NCI-H524 treated with DMSO at 0.1 percent for 48 hours (cell line): ENCODE results near the gene COX19.
"Not testable (repeated sequence)": the region's sequence is repeated elsewhere in the genome, so short reads cannot be mapped to it uniquely, and the experiment has no call there.

Experiments used
- DNase-seq: peaks from one replicate; lab custom pipeline; 2025; lab: John Stamatoyannopoulos, UW

Gene COX19

DNA sequence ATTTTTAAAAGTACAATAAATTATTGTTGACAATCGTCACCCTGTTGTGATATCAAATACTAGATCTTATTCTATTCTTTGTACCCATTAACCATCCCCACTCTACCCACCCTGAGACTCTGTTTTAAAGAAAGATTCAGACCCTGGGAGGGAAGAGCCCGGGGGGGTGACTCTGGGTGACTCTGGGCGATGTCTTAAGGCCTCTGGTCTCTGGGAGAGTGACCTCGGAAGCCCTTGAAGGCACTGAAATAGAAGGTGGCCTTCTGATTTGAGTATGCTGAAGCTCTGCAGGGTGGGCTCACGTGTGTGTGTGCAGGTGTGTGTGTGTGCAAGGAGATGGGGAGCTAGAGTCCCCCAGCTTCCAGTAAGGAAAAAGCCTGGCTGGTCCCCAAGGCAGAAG lies 30.6 kb downstream of the COX19 start:
- DNase-seq: no peak

DNA sequence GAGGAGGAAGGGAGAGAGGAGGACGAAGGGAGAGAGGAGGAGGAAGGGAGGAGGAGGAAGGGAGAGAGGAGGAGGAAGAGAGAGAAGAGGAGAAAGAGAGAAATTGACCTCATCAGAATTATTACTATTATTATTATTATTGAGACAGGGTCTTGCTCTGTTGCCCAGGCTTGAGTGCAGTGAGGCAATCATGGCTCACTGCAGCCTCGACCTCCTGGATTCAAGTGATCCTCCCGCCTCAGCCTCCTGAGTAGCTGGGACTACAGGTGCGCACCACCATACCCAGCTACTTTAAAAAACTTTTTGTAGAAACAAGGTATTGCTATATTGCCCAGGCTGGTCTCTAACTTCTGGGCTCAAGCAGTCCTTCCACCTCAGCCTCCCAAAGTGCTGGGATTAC lies 31.6 kb downstream of the COX19 start:
- not testable (repeated sequence) for DNase-seq

DNA sequence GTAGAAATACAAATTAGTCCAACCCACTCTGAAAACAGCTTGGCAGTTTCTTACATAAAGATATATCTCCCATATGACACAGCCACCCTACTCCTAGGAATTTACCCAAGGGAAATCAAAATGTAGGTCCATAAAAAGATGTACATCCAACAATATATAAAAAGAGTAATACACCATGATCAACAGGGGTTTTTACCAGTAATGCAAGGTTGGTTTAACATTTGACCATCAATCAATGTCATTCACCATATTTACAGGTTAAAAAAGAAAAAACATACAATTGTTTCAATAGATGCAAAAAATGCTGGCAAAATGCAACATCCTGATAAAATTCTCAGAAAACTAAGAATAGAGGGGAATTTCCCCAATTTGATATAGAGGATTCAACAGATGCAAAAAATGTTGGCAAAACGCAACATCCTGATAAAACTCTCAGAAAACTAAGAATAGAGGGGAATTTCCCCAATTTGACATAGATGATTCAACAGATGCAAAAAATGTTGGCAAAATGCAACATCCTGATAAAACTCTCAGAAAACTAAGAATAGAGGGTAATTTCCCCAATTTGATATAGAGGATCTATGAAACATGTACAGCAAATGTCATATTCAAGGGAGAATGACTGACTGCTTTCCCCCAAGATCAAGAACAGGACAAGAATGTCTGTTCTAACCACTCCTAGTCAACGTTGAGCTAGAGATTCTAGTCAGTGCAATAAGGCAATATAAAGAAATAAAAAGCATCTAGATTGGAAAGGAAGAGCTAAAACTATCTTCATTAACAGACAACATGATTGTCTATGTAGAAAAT lies 34.5 kb downstream of the COX19 start:
- DNase-seq: no peak

DNA sequence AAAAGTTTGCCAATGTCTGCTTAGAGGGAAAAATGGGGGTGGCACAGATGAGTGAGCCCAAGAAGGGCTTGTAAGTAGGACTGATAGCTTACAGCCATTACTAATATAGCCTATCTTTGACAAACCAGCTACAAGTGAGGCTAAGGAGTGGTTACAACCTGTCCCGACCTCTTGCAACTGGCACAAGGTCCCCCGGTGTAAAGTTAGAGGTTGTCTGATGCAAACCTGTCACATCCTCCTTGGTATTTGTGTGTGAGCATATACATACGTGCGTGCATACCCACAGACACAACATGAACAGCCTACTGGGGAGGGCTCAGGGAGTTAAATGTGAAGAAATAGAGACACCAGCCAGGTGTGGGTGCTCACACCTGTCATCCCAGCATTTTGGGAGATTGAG lies 35.5 kb downstream of the COX19 start:
- no peak for DNase-seq

DNA sequence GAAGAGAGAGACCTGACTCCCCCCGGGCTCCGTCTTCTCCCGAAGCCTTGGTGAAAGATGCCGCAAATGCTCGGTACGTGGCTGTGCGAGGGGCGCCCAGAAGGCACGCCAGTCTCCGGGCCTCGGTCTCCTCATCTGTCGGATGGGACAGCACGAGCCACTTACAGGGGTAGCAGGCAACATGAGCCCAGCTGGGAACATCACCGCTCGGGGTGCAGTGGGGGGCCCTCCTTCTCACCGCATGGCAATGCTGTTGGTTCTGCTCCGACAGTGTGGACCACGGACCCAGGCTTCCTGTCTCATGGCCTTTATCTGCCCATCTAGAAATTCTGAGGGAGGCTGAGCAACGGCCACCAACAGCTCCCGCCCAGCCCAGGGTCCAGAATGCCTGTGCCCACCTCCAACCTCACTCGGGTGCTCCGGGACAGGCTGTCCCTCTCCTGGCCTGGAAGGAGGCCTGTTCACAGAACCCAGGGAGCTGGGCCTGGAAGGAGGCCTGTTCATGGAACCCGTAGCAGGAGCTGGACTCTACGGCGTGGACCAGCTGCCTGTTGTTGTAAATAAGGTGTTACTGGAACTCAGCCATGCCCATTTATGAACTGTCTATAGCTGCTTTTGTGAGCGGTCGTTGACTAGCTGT lies 36.7 kb downstream of the COX19 start:
- DNase-seq: no peak

DNA sequence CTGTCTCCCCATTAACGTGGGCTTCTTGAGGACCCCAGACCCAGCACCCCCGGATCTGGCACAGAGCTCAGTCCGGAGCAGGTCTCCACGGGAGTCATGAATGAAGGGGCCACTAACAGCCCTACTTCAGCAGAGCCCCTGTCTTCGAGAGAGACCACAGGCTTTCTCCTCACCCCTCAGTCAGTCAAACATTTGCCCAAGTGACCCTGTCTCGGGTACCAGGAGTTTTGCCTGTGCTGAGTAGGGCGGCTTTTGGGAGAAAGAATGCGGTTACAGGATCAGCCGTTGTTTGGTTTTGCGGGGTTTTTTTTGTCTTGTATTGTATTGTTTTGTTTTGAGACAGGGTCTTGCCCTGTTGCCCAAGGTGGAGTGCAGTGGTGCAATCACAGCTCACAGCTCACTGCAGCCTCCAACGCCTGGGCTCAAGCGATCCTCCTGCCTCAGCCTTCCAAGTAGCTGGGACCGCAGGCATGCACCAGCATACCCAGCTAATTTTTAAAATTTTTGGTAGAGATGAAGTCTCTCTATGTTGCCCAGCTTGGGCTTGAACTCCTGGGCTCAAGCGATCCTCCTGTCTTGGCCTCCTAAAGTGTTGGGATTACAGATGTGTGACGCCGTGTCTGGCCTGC lies 37.4 kb downstream of the COX19 start:
- no peak for DNase-seq

DNA sequence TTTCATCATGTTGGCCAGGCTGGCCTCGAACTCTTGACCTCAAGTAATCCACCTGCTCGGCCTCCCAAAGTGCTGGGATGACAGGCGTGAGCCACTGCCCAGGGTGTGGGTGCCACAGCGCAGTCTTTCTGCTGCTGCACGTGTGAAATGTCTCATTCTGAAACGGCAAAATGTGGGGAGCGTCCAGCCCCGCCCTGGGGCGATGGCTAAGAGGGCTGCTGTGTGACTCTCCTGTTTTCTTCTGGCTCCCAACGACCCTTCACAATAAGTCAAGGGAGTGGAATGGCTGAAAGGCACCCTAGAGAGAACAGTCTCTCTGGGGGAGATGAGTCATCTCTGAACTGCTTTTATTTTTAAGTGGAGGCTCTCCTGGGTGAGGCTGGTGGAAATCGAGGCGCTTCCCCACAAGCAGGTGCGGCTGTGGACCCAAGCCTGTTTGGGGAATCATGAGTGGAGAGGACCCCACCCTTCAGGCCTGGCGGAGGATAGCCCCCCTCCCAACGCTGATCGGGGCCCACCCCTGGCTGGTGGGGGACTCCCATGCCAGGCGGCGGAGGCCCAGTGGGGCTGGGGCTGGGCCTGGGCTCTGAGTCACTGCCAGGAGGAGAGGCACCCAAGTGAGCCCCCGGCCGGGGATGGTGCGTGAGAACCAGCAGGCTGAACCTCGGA lies 38.8 kb downstream of the COX19 start:
- DNase-seq: no peak

DNA sequence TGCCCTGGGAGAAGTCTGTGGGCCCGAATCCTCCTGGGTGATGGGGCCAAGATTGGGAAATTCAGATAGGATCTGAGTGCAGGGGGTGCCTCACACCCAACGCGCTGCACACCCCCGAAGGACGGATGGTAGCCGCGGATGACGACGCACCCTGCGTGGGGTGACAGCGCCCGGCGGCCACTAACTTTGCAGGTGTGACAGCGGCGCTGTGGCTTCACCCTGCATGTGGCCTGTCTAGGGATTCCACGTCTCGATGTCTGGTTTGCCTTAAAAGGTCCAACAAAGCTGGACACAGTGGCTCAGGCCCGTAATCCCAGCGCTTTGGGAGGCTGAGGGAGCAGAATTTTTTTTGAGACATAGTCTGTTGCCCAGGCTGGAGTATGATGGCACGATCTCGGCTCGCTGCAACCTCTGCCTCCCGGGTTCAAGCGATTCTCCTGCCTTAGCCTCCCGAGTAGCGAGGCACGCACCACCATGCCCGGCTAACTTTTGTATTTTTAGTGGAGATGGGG lies 39.4 kb downstream of the COX19 start:
- DNase-seq: no peak

DNA sequence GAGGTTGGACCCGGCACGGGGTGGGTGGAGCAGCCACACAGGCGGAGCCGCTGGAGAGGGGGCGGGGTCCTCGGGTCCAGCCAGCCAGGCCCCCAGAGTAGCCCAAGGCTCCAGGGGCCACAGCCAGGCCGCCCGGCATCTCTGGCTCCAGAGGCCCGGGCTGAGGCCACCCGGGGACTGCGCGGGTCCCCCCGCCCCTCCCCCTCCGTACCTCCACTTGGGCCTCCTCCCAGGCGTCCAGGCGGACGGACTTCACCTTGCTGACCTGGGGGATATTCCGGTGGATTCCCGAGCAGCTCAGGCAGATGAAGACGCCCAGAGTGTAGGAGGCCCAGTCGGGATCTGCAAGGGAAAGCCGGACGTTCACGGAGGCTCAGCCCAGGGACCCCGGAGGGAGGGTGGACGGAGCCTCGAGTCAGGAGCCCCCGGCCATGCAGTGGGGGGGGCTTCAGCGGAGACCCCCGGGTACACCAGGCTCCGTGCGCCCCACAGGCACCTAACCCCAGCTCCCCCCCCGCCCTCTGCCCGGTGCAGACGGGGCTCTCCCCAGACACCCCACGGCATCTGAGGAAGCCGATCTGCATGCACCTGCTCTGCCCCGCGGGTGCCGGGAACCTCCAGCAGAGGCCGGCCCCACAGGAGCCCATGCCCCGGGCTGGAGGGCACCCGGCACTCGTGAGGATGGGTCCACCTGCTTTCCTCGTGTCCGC lies 40.0 kb downstream of the COX19 start:
- no peak for DNase-seq

DNA sequence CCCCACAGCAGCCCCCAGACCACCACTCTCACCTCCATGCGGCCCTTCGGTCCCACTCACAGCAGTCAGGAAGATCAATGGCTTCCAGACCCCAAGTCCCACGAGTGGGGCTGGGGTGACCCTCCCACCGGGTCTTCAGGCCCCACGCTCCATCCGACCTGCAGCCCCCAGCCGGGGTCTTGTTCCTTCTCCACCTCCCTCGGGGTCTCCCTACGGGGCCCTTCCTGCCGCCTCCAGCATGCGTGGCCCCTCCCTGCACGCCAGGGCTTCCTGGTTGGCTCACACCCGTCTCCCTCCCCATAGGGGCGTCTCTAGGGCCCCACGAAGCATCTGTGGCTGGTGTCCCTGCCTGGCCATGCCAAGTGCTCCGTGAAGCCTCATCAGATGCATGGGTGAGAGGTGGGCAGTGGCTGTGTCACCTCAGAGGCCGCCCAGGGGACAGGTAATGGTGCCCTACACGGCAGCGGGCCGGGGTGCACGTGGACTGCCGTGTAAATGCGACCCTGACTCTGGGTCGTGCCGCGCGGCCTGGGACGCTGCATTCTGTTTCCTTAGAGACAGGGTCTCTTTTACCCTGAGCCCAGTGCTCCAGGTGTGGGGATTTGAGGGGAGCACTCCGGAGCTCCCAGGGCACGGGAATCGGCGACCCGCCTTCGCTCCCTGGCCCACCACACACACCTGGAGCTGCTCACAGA lies 40.7 kb downstream of the COX19 start:
- DNase-seq: no peak

DNA sequence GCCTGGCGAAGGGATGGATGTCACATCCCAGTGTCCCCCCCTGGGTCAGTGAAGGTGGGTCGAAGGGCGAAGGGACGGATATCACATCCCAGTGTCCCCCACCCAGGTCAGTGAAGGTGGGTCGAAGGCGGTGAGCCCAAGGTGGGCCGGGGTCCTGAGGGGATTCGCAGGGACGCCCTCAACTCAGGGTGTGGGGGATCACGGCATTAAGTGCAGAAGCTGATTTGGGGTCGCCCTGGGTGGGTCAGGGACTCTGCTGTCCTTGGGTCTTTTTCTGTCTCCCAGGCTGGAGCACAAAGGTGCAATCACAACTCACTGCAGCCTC lies 42.7 kb downstream of the COX19 start:
- no peak for DNase-seq

DNA sequence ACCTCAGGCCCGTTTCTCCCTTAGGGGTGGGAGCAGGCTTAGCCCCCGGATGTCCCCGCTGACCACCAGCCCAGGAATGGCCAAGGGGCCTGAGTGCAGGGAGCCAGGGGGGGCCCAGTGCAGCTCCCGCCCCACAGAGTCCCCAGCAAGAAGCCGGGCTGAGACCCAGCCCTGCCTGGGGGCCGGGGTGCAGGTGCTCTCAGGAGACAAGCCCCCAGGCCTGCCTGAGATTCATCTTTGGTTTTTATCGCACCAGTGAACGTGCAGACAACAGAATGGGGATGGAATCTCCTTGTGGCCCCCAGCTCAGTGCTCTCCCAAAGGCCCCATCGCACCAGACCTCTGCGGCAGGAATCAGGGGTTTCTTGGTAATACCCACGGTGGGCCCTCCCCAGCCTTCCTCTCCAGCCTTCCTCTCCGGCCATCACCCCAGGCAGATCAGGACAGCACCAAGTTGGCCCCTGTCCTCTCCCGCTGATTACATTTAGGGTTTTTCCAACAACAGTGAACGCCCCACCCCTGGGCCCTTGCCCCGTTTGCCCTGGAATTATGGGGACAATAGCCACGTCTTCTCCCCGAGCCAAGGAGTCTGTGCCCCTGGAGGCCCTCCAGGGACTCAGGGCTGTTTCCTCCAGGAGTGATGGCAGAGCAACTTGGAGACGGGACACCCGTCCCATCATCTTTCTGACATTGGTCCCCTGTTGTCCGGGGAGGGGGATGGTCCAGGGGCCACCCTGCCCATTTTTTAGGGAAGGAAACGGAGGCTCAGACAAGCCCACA lies 43.3 kb downstream of the COX19 start:
- no peak for DNase-seq

DNA sequence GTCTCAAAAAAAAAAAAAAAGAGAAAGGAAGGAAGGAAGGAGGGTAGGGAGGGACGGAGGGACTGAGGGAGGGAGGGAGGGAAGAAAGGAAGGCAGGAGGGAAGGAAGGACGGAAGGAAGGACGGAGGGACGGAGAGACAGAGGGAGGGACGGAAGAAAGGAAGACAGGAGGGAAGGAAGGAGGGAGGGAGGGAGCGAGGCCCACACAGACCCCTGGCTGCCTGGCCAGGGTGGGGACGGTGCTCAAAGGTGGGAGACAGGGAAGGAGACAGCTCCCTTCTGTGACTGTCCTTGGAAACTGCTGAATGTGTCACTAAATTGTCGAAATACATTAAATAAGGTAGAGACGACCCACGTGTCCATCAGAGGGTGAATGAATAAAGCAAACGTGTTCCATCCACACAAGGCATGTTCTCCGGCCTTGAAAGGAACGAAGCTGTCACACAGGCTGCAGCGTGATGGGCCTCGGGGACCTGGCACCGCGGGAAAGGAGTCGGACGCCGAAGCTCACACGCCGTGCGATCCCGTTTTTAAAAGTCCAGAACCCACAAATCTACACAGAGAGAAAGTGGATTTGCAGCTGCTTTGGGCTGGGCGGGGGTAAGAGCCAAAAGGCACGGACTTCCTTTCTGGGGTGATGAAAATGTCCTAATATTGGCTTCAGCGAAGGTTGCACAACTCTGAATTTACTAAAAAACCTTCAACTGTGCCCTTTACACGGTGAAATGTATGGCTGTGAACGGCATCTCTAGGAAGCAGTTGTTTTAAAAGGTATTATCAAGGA lies 44.2 kb downstream of the COX19 start:
- no peak for DNase-seq

DNA sequence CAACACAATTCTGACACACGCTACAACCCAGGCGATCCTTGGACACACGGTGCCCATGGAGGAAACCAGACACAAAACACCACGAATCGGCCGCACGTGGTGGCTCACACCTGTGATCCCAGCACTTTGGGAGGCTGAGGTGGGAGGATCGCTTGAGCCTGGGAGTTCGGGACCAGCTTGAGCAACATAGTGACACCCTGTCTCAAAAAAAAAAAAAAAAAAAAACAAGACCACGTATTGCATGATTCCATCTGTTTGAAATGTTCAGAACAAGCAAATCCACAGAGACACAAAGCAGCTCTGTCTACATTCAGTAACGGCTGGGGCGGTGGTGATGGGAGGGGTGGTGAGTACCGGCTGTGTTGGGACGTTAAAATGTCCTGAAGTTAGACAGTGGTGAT lies 46.0 kb downstream of the COX19 start:
- no peak for DNase-seq

DNA sequence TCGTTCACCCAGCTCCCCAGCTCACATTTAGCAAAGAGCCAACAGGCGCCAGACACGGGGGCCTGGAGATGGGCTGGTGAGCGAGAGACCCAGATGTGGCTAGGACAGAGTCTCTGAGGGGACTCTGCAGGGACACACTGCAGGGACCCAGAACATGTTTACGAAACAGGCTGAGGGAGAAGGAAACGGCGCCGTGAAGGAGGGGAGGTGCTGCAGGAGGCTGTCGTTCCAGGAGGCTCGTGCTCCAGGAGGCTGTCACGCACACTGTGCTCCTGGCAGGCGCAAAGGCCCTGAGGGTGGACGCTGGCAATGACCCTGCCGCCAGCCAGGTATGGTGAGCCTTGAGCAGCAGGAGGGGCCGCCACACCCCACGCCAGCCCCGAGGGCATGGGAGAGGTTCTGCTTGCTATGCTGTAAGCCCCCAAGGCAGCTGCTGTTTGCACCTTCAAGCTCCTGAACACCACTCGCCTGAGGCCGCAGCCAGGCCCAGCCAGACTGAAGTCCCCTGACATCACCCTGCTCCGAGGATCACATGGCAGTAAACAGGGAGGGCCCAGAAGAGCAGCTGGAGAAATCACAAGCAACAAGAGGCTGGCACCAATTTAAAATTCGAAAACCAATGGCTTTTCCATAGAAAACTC lies 48.2 kb downstream of the COX19 start:
- no peak for DNase-seq

DNA sequence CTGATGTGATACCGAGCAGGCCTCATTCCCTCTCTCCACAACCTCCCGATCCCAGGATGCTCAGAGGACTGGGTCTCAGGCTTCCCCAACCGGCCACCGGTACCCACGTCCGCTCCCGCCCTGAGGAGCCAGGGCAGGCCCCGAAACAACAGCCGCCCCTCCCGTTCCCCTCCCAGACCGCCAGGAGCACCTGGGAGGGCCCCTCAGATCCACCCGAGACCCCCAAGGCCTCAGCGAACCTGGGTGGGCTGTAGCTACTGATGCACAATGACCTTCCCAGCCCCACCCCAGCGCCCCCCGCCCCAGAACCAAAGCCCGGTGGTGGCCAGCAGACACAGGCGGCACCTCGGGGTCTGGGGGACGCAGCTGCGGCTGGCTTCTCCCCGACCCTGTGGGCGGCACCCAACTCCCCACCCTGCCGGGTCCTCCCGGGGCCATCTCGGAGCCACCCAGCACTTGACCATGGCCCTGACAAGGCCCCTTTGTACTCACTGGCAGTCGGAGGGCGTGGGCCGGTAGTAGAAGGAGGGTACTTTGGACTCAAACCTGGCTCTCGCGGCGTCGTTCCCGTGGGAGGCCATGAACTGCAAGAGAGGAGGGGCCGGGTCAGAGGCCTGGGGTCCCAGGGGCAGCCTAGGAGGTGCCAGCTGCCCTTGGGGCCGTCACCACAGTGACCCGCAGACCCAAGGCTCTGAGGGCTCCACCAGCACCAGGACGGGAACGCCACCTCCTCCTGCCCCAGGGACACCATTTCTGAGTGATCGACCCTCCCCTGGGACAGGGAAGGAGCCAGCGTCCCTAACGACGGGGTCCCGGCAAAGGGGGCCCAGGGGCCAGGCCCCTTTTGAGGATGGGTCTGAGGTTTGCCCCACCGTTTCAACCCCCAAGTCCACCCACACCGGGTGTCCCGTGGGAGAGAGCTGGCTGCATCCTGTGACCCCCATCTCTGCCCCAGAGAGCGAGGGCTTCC lies 49.0 kb downstream of the COX19 start:
- DNase-seq: no peak

DNA sequence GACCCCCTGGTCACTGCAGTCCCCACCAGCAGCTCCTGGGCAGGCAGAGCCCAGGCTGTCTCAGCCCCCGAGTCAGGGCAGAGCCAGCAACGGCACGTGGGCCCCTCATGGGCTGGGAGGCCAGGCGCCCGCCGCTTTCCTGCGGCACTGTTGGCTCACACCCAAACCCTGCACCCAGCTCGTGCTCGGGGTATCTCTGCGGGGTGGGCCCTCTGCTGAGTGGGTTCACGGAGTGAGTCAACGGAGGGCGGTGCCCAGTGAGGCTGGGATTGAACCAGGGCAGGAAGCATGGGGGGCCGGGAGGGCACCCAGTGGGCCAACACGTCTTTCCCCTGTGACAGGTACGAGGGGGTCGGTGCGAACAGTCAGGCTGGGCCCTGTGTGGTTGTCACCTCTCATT lies 49.7 kb downstream of the COX19 start:
- no peak for DNase-seq

DNA sequence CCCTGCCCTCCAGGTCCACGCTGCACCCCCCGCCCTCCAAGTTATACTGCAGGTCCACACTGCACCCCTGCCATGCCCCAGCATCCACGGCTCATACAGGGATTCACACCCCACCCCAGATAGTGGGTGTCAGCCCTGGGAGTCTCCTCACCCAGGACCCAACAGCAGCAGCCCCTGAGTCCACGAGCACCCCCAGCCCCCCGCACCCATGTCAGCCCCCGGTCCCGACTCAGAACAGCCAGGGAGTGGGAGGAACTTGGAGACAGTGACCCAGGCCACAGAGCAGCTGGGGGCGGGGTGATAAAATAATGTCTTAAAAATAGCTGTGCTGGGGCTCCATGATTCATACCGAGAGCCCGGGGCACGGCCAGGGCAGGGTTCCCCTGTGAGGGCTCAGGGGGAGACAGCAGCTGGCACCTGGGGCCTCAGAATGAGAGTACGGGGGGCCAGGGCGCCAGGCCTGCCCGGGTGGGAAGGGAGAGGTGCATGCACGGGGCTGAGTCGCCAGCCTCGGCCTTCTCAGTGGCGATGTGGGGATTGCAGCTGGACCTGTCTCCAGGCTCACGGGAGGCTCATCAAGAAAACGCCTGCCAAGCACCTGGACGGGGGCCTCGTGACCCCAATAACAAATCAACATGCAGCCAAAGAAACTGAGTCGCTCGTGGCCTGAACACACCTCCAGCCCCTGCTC lies 50.7 kb downstream of the COX19 start:
- DNase-seq: no peak
